Measurements from ENCODE around the gene LRIG1. TPM values are rescaled to one million over a fixed set of nuclear protein-coding genes. Genes with fewer than 3 reads are reported as not detected.
A peak's percentile ranks its signal among the peaks of the same experiment; 100 is the strongest.

Gene LRIG1
- total RNA-seq, 4 donors from 2014 or later: 95.3 to 136 (median 131) TPM

- Histone ChIP-seq H3K4me3 (no peak overlapping the region), H3K27me3 (no peaks in the 10 kb centered on the region), H3K36me3 (peaks cover 1 to 76% (median 55%) of the 10 kb centered on the region in 4 donors), H3K9me3 (no peaks in the 10 kb centered on the region), H3K4me1 (peaks cover 71 to 100% (median 98%) of the 10 kb centered on the region in 4 donors), H3K27ac (replicated peaks in 1 of 4) (peak overlapping the region; percentile 30 to 86 (median 82))
- TF ChIP-seq POLR2A (IDR thresholded peaks at IDR 0.05; ENCODE audit: low read depth): no peak
- TF ChIP-seq CTCF (IDR thresholded peaks at IDR 0.05): no peak
- no peak for TF ChIP-seq POLR2AphosphoS5 (IDR thresholded peaks at IDR 0.05)
- no peak for TF ChIP-seq EP300 (IDR thresholded peaks at IDR 0.05)
- intact Hi-C loops (cut with DNase I): loop anchor here (10.0 kb wide), 2 partner anchors 135 to 315 kb away; no protein-coding TSS in a partner anchor
- 95% methylated on average over 24 of the region's 24 CpGs for WGBS
- no peak for DNase-seq (ENCODE audit: extremely low spot score)
Measured at GRCh38 chr3:66409771-66410754, 90.8 kb downstream of the LRIG1 start.

- peaks cover 4 to 76% (median 56%) of the 10 kb centered on the region in 4 donors for H3K36me3 ChIP-seq
- H3K4me1 ChIP-seq: peaks cover 57 to 100% (median 100%) of the 10 kb centered on the region in 4 donors
- TF ChIP-seq EP300 (IDR thresholded peaks at IDR 0.05): no peak
- peak in 1 of 2 donors; percentile 31 for TF ChIP-seq POLR2AphosphoS5 (IDR thresholded peaks at IDR 0.05)
- TF ChIP-seq CTCF (IDR thresholded peaks at IDR 0.05): peak; percentile 85 to 96 (median 93)
- no peak for TF ChIP-seq POLR2A (IDR thresholded peaks at IDR 0.05; ENCODE audit: low read depth)
- H3K9me3 ChIP-seq: no peaks in the 10 kb centered on the region
- no peak overlapping the region for H3K4me3 ChIP-seq
- H3K27me3 ChIP-seq: no peaks in the 10 kb centered on the region
- H3K27ac ChIP-seq (replicated peaks in 1 of 4): peak overlapping the region; percentile 73 to 86 (median 82)
- intact Hi-C loops (cut with DNase I): loop anchor here (2.0 to 10.0 kb wide), 4 partner anchors 93 to 407 kb away; partner anchors contain the start of gene LRIG1
- DNase-seq (ENCODE audit: extremely low spot score): no peak
- 34% methylated on average over 6 of the region's 14 CpGs for WGBS
Measured at GRCh38 chr3:66407611-66408218, 93.1 kb downstream of the LRIG1 start.

- no peaks in the 10 kb centered on the region for H3K9me3 ChIP-seq
- 64% methylated on average over 13 of the region's 17 CpGs for WGBS
- H3K4me3 ChIP-seq: no peak overlapping the region
- no peak for DNase-seq (ENCODE audit: extremely low spot score)
- intact Hi-C loops (cut with DNase I): loop anchor here (2.0 to 10.0 kb wide), 4 partner anchors 94 to 408 kb away; partner anchors contain the start of gene LRIG1
- H3K4me1 ChIP-seq: peaks cover 53 to 100% (median 100%) of the 10 kb centered on the region in 4 donors
- H3K36me3 ChIP-seq: peaks cover 4 to 73% (median 49%) of the 10 kb centered on the region in 4 donors
- no peaks in the 10 kb centered on the region for H3K27me3 ChIP-seq
- peak overlapping the region; percentile 73 to 86 (median 82) for H3K27ac ChIP-seq (replicated peaks in 1 of 4)
- TF ChIP-seq POLR2A (IDR thresholded peaks at IDR 0.05; ENCODE audit: low read depth) (no peak), POLR2AphosphoS5 (IDR thresholded peaks at IDR 0.05) (no peak), EP300 (IDR thresholded peaks at IDR 0.05) (no peak), CTCF (IDR thresholded peaks at IDR 0.05) (no peak)
Measured at GRCh38 chr3:66406831-66407610, 93.8 kb downstream of the LRIG1 start.

- intact Hi-C loops (cut with DNase I): loop anchor here (2.0 to 10.0 kb wide), 4 partner anchors 95 to 409 kb away; partner anchors contain the start of gene LRIG1
Measured at GRCh38 chr3:66406163-66406562, 94.7 kb downstream of the LRIG1 start.

More at GRCh38 chr3:66406163-66406562, 94.7 kb downstream of the LRIG1 start:
- Histone ChIP-seq H3K4me1 (peaks cover 51 to 100% (median 100%) of the 10 kb centered on the region in 4 donors), H3K27ac (replicated peaks in 1 of 4) (peak overlapping the region; percentile 73 to 86 (median 82)), H3K36me3 (peaks cover 4 to 70% (median 49%) of the 10 kb centered on the region in 4 donors), H3K4me3 (no peak overlapping the region), H3K27me3 (no peaks in the 10 kb centered on the region), H3K9me3 (no peaks in the 10 kb centered on the region)
- DNase-seq (ENCODE audit: extremely low spot score): no peak
- TF ChIP-seq POLR2A (IDR thresholded peaks at IDR 0.05; ENCODE audit: low read depth): no peak
- TF ChIP-seq POLR2AphosphoS5 (IDR thresholded peaks at IDR 0.05): peak; percentile 12 to 52
- 55% methylated on average over 4 of the region's 5 CpGs for WGBS
